ENCODE data around the gene ABCA13.
A peak's percentile ranks its signal among the peaks of the same experiment; 100 is the strongest.

The ABCA13 gene

DNA sequence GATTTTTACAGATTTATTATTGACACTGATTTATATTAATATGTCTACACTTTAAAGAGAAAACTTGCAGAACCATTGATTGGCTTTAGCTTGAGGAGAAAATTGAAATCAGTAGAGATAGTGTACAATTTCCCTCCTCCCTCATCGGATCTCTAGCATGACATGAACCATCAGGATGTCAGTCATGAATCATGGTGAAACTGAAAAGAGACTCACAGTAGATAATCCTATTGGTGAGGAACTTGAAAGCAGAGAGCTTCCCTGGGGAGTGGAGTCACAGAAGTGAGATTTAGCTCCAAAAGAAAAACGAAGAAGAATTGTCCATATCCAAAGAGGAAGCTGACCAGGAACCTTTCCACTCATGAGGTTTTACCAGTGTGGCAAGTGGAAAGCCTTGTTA lies 346.8 kb downstream of the ABCA13 start:
- no peak for DNase-seq (ENCODE audit: low read depth, low spot score)

DNA sequence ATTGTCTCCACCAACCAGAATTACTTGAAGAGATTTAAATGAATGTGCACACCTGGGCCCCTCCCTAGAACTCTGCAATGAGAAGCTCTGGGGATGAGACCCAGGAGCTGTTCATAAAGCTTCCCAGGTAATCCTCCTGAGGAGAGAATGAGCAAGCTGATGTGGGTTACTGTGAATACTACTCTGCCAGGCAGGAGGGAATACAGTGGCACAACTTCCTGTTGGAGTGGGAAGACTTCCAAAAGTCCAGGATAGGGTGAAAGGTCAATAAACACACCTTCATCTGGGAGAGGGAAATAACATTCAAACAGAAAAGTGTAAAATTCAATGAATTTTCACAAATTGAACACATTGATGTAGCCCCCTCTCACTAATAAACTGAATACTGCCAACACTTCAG lies 351.4 kb downstream of the ABCA13 start:
- no peak for DNase-seq (ENCODE audit: low read depth, low spot score)

DNA sequence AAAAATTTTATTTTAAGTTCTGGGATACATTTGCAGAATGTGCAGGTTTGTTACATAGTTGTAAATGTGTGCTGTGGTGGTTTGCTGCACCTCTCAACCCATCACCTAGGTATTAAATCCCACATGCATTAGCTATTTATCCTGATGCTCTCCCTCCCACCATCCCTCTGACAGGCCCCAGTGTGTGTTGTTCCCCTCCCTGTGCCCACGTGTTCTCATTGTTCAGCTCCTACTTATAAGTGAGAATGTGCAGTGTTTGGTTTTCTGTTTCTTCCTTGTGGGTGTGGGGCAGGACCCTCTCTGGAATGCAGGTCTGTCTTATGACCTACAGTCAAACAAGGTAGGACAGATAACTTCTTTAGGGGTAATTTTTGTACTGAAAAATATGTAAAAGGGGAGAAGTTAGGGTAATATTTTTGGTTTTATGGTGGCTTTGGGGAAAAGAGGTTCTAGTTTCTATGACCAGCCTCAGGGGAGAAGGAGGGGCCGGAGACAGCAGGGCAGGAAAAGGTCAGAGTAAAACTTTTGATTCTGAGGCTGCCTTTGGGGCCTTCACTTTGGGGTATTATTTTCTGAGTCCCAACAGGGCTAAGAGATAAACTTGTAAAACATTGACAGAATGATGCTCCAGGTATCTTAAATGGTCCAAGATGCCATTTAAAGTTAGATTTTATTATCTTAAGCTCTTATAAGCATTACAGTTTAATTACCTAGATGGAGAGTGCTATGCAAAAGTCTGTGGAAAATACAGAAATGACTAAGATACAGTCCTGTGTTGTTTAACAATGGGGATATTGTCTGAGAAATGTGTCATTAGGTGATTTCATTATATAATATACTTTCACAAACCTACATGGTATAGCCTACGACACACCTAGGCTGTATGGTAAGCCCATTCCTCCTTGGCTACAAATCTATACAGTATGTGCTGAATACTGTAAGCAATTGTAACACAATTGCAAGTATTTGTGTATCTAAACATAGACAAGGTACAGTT lies 354.8 kb downstream of the ABCA13 start:
- no peak for DNase-seq (ENCODE audit: low read depth, low spot score)

DNA sequence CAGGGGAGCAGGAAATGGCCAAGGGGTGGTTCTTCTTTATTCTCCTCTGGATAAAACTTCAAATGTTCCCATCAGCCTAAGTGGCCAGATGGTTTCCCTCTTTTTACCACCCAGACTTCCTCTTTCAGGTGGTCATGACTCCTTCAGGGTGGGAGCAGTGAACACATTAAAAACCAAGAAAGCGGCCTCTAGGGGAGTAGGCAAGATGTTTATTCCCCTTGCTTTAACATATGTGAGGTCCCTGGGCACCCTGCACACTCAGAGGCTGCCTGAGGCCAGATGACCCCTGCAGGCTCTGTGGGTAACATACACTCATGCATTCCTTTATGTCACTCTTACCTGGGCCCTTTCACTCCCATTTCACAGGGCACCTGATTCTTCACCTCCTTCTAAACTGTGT lies 357.4 kb downstream of the ABCA13 start:
- peak; percentile 13 for DNase-seq (ENCODE audit: low read depth, low spot score)

DNA sequence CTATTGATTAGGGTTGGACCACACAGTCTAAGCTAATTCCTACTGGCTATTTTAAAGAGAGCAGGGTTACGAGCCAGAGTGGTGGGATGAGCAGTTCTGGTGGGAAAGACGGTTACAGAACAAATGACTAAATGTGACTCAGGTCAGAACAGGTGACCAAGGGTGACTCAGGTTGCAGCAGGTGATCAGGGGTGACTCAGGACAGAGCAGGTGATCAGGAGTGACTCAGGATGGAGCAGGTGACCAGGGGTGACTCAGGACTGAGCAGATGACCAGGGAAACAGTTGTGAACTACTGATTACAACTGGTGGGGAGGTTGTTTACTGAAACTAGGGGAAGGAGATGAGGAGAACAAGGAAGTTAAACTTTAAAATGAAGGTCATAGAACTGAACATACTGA lies 366.3 kb downstream of the ABCA13 start:
- no peak for DNase-seq (ENCODE audit: low read depth, low spot score)

DNA sequence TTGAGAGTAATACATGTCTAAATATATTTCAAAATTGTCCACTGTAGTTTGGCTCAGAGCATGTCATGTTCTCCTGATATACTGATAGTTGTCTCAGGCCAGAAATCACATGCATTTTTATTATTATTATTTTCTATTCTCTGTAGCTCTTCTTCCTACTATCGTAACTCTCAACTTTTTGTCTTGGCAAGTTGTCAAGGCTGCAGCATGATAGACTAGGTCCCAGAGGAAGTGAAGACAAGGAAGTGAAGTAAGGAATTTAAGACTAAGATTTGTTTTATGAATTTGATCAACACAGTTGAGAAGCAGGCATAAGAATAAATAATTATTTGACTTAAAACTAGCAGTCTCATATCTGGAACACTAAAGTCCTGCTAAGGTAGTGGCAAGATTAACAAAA lies 369.5 kb downstream of the ABCA13 start:
- DNase-seq (ENCODE audit: low read depth, low spot score) = no peak

DNA sequence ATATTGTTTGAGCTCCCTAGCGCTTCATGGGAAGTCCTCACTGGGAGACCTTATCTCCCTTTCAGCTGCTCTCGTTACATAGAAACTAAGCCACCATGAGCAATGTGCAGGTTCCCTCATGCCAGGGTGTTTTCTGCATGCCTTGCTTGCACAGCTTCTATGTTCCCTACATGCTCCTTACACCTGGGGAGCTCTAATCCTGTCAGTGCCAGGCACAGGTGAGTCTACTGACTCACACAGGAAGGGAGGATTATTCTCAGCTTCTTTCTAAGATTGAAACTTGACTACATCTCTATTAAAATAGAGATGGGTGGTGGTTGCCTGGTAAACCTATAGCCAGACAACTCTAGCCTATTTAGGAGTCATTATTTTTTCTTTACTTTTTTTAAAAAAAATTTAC lies 377.4 kb downstream of the ABCA13 start:
- no peak for DNase-seq (ENCODE audit: low read depth, low spot score)

DNA sequence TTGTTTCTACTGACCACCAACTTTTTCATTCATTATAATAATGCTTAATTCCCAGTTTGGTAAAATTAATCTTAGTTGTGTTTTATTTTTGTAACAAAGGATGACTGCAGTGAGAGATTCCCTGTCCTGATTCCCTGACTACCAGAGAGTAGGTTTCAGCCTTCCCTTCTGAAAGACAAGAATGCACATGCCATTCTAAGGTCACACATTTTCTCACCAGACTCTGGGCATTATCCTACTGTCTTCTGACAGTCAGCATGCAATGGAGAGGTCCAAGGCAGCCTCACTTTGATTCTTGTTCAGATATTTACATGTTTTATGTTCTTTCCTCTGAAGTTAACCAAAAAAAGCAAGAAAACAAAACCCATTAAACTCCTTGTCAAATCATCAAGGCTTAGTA lies 380.4 kb downstream of the ABCA13 start:
- no peak for DNase-seq (ENCODE audit: low read depth, low spot score)

DNA sequence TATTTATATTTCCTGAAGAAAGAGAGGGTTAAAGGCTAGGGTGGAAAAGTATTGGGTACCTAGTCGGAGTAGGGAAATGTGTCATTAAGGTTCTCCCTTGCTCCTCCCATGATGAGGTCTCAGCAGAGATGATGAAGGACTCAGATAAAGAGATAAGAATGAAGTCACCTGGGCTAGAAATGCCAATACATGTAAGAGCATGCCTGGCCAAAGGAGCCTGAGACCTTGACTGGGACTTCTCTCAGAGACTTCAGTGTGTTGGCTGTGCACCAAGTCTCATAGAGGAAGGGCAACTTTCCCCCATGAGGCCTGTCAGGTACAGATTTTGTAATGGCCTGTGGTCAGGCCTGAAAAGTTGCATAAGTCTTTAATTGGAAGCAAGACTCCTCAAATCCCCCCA lies 392.1 kb downstream of the ABCA13 start:
- no peak for DNase-seq (ENCODE audit: low read depth, low spot score)

DNA sequence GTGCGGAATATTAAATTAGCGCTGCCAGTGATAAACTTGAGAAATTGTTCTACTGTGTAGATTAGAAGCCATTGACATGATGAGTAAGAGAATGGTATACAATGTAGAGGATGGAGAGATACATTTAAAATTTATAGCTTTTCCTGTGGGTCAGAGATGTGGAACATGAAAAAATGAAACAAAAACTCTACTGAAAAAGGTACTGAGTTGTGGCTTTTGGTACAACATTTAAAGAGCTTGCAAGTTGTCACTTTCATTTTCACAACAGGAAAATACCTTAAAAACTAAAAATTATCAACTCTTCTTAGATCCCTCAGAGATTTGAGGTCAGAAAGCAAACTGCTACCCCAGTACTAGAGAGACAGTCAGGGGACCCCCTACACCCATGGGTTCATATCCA lies 404.3 kb downstream of the ABCA13 start:
- DNase-seq (ENCODE audit: low read depth, low spot score) = no peak

DNA sequence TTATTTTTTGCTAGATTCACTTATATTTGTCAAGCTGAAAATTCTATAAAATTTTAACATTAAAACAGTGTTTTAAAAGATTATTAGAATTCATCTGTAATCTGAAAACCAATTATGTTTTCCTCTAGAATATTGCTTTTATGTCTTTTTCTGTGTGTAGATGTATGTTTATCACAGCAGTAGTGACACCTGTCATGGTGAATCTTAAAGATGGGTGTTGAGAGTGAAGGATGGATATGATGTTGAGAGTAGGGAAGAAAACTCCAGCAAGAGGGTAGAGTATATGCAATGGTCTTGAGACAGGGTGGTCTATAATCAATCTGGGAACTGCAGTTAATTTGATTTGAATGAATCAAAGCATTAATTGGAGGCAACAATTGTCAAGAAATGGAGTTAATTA lies 416.2 kb downstream of the ABCA13 start:
- DNase-seq (ENCODE audit: low read depth, low spot score) = no peak

DNA sequence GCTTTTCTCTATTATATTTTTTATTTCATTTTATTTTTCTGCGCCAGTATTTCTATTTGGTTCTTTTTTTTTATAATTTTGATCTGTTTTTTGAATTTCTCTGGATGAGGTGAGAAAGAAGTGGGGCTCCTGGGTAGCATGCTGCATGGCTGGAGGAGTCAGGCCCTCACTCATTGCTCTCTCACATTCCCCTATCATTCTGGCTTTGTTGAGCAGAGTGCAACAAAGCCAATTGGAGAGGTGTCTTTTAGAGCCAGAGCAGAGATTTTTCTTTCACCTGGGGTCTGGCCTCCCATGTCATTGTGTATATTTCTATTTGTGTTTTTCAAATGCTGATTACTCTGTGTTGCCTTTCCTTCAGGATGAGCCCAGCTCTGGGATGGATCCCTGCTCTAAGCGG lies 423.1 kb downstream of the ABCA13 start:
- DNase-seq (ENCODE audit: low read depth, low spot score) = no peak

DNA sequence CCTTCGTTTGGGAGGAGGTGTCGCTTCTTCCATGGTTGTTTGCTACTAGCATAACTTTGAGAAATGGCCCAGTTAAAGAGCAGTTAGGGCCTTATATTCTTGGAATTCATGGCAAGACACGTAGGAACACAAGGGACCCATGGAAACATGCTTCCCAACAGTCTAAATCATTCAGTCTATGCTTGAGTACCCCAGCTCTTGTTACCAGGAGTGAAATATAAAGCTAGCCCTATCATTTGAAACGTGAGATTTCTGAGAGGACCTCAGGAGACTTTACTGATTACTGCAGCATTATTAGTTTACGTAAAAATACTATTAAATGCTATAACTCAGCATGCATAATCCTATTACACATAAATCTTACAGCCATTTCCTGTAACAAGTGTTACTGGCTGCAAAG lies 424.5 kb downstream of the ABCA13 start:
- DNase-seq (ENCODE audit: low read depth, low spot score) = no peak

DNA sequence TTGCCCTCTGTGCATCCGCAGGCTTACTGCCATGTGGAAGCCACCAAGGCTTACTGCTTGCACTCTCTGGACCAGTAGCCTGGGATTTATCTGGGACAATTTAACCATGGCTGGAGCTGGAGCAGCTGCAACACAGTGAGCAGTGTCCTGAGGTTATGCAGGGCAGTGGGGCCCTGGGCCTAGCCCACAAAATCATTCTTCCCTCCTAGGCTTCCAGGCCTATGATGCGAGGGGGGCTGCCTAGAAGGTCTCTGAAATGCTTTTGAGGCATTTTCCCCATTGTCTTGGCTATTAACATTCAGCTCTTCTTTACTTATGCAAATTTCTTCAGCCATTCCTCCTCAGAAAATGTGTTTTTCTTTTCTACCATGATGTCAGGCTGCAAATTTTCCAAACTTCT lies 439.4 kb downstream of the ABCA13 start:
- DNase-seq (ENCODE audit: low read depth, low spot score) = no peak

DNA sequence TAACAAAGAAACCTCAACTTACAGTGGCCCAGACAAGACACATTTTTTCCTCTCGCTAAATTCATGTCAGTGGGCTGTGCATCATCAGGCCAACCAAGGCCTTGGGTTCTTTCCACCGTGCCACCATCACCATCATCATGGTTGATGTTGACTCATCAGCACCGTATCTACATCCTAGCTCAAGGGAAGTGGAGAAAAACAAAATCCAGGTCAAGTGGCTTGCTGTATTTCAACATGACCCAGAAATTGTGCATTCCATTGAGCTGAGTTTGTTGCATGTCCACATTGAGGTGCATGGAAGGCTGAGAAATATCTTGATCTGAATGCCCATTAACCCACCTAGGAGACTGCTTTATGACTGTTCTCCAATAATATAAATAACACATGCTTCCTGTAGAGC lies 440.7 kb downstream of the ABCA13 start:
- no peak for DNase-seq (ENCODE audit: low read depth, low spot score)

DNA sequence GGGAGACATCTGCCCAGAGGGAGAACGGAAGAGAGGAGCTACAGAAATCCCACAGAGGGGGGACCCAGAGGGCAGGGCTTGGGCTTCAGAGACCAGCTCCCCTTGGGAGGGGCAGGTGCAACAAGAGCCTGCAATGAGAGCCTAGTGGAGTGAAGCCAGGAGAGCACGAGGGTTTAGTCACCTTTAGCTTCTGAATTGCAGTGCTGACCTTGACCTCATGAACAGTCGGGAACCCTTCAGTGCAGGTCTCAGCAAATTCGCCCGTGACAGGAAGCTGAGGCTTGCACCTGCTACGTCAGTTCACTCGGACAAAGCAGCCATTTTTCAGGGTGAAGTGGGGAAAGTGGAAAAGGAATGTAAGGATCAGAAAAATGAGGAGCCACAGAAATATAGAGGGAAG lies 446.2 kb downstream of the ABCA13 start:
- DNase-seq (ENCODE audit: low read depth, low spot score) = no peak

DNA sequence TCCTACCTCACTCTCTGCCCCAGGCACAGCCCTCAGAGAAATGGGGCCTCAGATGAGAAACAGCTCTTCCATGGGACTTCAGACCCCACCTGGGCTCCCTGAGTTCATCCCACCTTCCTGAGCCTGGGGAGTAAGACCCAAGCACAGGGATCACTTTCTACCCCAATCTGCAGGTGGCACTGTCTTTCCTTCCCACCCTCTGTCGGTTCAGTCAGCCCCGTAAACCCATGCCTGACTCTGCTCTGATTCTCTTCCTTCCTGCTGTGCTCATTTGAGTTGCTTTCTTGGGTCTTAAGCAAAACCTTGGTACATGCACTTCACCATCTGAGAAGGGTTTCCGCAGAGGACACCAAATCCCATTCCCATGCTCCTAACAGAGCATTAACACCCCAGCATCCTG lies 446.7 kb downstream of the ABCA13 start:
- no peak for DNase-seq (ENCODE audit: low read depth, low spot score)

DNA sequence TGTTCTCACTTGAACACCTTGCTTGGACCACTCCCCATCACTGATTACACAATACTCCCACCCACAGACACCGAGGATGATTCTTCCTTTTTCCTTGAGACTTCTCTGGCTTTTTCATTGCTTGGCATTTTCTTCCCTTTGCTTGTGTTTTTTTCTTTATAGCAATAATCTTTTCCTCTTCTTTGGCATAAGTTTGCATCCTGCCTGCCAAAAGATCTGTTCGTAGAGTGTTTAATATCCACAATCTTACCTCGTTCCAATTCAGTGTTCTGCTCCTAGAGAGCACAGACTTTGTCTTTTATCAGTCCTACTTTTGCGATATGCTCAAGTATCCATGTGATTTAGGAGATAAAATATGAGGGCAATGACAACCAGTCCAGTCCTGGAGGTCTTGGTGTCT lies 449.8 kb downstream of the ABCA13 start:
- DNase-seq (ENCODE audit: low read depth, low spot score) = no peak

DNA sequence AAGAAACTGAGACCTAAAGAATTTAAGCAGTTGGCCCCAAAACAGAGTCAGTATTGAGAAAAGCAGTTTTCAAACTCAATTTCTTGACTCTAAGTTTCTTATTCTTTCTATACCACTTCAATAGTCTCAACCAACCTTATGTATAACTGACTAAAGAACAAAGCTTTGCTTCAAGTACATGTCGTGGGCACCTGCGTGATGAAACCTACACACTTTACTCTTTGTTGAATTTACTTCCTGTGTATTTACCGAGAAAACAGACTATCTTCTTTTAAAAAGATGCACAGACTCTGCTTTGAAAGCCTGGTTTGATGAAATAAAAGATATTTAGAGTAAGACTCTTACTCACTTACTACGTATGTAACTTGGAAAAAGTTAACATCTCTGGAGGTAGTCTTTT lies 455.9 kb downstream of the ABCA13 start:
- DNase-seq (ENCODE audit: low read depth, low spot score) = no peak

DNA sequence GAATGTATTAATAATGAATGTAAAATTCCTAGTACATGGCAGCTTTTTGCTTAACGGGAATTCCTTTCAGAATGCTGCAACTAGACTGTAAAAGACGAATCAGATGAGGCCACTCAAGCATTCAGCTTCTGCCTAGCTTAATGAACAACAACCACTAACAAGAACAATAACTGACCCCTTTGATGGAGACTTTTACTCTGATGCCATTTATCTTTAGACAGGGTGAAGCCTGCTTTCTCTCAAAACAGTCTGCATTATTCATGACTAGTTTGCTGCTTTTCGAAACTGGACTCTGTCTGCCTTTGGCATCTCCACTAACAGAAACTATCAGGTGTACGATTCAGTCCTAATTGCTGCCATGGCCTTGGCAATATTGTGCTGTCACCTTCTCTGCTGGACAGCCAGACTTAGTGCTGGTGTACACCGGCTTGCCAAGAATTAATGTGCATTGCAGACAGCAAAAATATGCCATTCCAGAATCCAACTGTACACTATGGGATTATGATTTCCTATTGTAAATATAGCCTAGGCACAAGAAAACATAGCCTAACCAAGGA lies 457.6 kb downstream of the ABCA13 start:
- DNase-seq (ENCODE audit: low read depth, low spot score) = no peak

DNA sequence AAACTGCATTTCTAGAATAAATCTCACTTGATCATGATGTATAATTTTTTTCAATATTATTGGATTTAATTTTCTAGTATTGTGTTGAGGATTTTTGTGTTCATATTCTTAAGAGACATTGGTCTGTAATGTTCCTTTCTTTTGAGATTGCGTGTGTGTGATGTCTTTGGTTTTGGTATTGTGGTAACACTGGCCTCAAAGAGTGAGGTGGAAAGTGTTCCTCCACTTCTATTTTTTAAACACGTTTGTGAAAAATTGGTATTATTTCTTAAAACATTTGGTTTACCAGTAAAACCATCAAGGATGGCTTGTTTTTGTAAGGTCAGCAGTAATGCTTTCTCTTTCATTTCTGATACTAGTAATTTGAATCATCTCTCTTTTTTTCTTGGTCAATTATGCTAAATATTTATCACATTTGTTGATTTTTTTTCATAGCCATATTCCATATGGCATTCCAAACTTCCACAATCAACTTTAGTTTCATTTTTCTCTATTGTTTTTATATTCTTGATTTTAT lies 462.9 kb downstream of the ABCA13 start:
- no peak for DNase-seq (ENCODE audit: low read depth, low spot score)

DNA sequence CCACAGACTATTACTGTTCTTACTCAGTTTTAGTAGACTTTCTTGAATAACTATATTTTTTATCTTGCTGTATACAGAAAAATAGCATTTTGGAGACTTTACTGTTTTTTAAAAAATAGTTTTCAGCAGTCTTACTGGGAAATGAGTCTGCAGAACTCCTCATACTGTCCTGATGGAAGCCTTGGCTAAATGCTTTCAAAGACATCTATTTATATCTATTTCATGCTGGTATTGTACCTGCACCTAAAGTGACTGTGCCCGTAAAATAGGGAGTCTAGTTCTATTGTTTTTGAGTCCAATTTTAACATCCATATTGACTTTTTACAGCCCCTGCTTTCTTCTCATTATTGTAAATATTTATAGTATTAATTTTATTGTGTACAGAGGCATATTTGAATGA lies 464.5 kb downstream of the ABCA13 start:
- no peak for DNase-seq (ENCODE audit: low read depth, low spot score)

DNA sequence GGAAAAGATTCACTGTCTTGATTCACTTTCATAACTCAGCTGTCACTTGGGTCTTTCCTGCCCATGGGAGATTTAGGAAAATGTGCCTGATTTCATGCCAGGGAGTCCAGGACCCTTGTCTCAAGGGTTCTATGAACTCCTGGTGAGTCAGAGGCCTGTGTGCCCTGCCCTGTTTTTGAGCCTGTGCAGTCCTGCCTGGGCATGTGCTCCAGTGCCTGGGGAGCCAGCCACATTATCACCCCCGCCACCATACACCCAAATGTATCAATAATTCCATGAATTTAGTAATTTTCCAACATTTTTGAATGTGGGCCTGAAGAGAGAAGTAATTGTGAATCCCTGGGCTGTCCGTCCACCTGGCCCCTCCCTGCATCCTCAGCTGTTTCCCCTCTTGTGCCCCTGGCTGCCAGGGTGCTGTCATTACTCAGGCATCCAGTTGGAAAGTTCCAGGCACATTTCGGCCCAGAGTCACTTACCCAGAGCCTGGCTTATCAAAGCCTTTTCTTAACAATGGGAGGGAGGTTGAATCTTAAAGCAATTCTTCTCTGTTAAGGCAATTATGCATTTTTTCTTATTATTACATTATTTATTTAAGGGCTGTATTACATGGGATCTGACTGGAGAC lies 465.2 kb downstream of the ABCA13 start:
- peak; percentile 27 for DNase-seq (ENCODE audit: low read depth, low spot score)

Measured in ELF-1 (cell line).